ENCODE measurements around the gene CELA3A. TPM values are rescaled to one million over a fixed set of nuclear protein-coding genes. Genes with fewer than 3 reads are reported as not detected.

CELA3A gene
- total and polyA plus RNA-seq, 10 of the 15 experiments (the other 5 are each of a cell fraction or from before 2014, with no cell fraction given) = 7.6 TPM; not detected in 9

GRCh38 chr1:22030057-22030456 is 28.6 kb downstream of the CELA3A start:
- Histone ChIP-seq H3K27me3 (replicated peaks in 1 of 2; ENCODE audit: control insufficient read depth in 2 of 2, insufficient read depth in 2 of 2, low read length in 1 of 2) (no peaks in the 10 kb centered on the region), H3K36me3 (ENCODE audit: control insufficient read depth in 2 of 2, insufficient read depth in 2 of 2, low read length in 1 of 2) (peaks cover 0 to 4% of the 10 kb centered on the region in 2 experiments; a peak in 1 of 4 replicates), H3K79me2 (ENCODE audit: control insufficient read depth, insufficient read depth, low read length) (peaks cover 15% of the 10 kb centered on the region), H4K20me1 (ENCODE audit: control insufficient read depth, insufficient read depth) (no peaks in the 10 kb centered on the region), H3K9me3 (replicated peaks; ENCODE audit: control insufficient read depth, insufficient read depth, low read length) (no peaks in the 10 kb centered on the region), H3K4me3 (no peak overlapping the region), H3K4me2 (ENCODE audit: control insufficient read depth, insufficient read depth) (no peak overlapping the region), H3K27ac (ENCODE audit: control insufficient read depth, insufficient read depth) (no peak overlapping the region), H3K4me1 (ENCODE audit: control insufficient read depth, insufficient read depth, low read length) (peaks cover 4% of the 10 kb centered on the region), H3K9ac (ENCODE audit: control insufficient read depth, insufficient read depth, low read length) (no peak overlapping the region), H2AFZ (ENCODE audit: control insufficient read depth, low read depth, low read length) (no peak overlapping the region)
- no TSS peak for BruUV-seq (replicated peaks)
- no peak for ATAC-seq
- intact Hi-C loops (cut with micrococcal nuclease; ENCODE audit: unreplicated experiment) = no loop called here
- 80% methylated on average over 4 of the region's 4 CpGs for WGBS (ENCODE audit: insufficient coverage, insufficient replicate concordance, low lambda C conversion rate, missing lambda C conversion rate)
- no peak for FAIRE-seq
- ChIA-PET CTCF (interaction anchor here (1.0 to 1.3 kb wide), 2 partner anchors 10 to 19 kb away, joined by 3 to 5 read pairs; no protein-coding TSS in a partner anchor), POLR2A (interaction anchor here (0.8 to 12.0 kb wide), 2 partner anchors 16 to 71 kb away, joined by 3 to 325 read pairs; partner anchors contain the start of gene CDC42), RAD21 (ENCODE audit: unreplicated experiment) (interaction anchor here (1.9 kb wide), 1 partner anchor 9 kb away, joined by 11 read pairs; no protein-coding TSS in a partner anchor), SMC1A (ENCODE audit: uncharacterized antibody, unreplicated experiment) (interaction anchor here (0.6 to 7.6 kb wide), 5 partner anchors 8 to 274 kb away, joined by 3 to 78 read pairs (median 3); no protein-coding TSS in a partner anchor)
- TF ChIP-seq ZBTB4 (CRISPR knock-in tag; IDR thresholded peaks at IDR 0.05) (no peak), YBX1 (IDR thresholded peaks at IDR 0.05) (no peak), CHD1 (IDR thresholded peaks at IDR 0.05; ENCODE audit: low read depth, low read length) (no peak), ATF2 (IDR thresholded peaks at IDR 0.05; ENCODE audit: low read length) (no peak), HDGF (IDR thresholded peaks at IDR 0.05) (no peak)
- DNase-seq (ENCODE audit: low read depth, low spot score) = no peak
- in situ Hi-C loops (cut with MboI) = no loop called here

All from GM12878 (cell line).